ENCODE results near the gene PACS1. TPM values are rescaled to one million over a fixed set of nuclear protein-coding genes. Genes with fewer than 3 reads are reported as not detected.

The PACS1 gene
- total RNA-seq, 2 experiments from 2014 or later, result 179 to 183 TPM

DNA sequence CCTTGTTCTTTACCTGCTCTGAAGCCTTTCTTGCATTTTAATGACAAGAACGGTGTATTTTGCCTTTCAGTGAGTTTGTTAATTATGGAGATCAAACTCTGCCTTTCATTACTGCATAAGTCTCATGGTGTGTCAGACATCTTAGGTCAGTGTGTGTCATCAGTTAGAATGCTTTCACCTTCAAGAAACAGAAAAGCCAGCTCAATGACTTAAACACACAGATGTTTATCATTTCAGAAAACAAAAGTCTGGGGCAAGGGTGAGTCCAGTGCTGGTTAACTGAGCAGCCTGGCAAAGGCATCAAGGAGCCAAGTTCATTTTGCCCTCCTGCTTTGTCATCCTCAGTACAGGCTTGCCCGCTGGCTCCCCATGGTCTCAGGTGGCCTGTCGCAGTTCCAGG lies 54.5 kb downstream of the PACS1 start:
- no peaks in the 10 kb centered on the region for H3K36me3 Mint-ChIP-seq (ENCODE audit: low read depth)
- ATAC-seq (ENCODE audit: poor library complexity), result no peak

DNA sequence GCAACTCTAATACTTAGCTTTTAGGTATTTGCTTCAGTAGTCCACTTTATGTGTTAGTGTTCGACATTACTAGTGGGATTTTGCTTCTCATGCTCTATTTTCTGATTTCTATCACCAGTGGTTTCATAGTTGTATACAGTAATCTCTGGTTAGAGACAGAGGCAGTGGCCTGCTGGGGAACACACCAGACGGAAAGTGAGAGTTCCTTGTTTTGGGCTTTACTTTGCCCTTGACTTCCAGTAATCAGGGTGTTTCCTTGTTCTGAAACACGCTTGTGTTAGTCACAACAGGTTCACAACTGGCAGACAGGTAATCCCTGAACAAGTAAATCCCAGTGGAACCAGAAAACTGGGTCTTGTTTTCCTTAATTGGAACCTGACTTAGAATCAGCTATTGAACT lies 56.0 kb downstream of the PACS1 start:
- DNase-seq, result peak in 2 of 14 experiments; percentile 36 to 37
- no peaks in the 10 kb centered on the region for H3K36me3 ChIP-seq (ENCODE audit: insufficient read depth, low read length)
- H3K27me3 ChIP-seq (ENCODE audit: control insufficient read depth in 1 of 2, insufficient read depth in 2 of 2, low read length in 2 of 2), result no peaks in the 10 kb centered on the region
- Mint-ChIP-seq H3K4me1 (ENCODE audit: low read depth) (peaks cover 82% of the 10 kb centered on the region), H3K4me3 (peak overlapping the region; percentile 82), H3K36me3 (ENCODE audit: low read depth) (no peaks in the 10 kb centered on the region), H3K9me3 (no peaks in the 10 kb centered on the region), H3K27ac (peak overlapping the region; percentile 95), H3K27me3 (no peaks in the 10 kb centered on the region)
- POLR2A ChIA-PET, result interaction anchor here (0.8 to 2.5 kb wide), 11 partner anchors 8 to 137 kb away, joined by 3 to 30 read pairs (median 6); partner anchors contain the start of genes PACS1 and SF3B2
- H3K27ac ChIP-seq (ENCODE audit: low read depth in 1 of 2, low read length in 2 of 2), result peak overlapping the region; percentile 69 to 73
- no peak overlapping the region for H3K4me3 ChIP-seq (ENCODE audit: low read length)
- TF ChIP-seq, protein P1, sequence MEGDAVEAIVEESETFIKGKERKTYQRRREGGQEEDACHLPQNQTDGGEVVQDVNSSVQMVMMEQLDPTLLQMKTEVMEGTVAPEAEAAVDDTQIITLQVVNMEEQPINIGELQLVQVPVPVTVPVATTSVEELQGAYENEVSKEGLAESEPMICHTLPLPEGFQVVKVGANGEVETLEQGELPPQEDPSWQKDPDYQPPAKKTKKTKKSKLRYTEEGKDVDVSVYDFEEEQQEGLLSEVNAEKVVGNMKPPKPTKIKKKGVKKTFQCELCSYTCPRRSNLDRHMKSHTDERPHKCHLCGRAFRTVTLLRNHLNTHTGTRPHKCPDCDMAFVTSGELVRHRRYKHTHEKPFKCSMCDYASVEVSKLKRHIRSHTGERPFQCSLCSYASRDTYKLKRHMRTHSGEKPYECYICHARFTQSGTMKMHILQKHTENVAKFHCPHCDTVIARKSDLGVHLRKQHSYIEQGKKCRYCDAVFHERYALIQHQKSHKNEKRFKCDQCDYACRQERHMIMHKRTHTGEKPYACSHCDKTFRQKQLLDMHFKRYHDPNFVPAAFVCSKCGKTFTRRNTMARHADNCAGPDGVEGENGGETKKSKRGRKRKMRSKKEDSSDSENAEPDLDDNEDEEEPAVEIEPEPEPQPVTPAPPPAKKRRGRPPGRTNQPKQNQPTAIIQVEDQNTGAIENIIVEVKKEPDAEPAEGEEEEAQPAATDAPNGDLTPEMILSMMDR (IDR thresholded peaks at IDR 0.05), result no peak
- peaks cover 37% of the 10 kb centered on the region for H3K4me1 ChIP-seq (ENCODE audit: insufficient read depth, low read length)
- CTCF ChIA-PET, result interaction anchor here (0.7 to 3.8 kb wide), 13 partner anchors 8 to 60 kb away, joined by 3 to 27 read pairs (median 6); no protein-coding TSS in a partner anchor
- intact Hi-C loops (cut with DNase I, micrococcal nuclease), result loop anchor here in 1 of 2 experiments (1.0 to 2.0 kb wide), 4 partner anchors 11 to 57 kb away; no protein-coding TSS in a partner anchor
- ATAC-seq (ENCODE audit: poor library complexity), result no peak
- no peaks in the 10 kb centered on the region for H3K9me3 ChIP-seq (ENCODE audit: control insufficient read depth in 1 of 2, insufficient read depth in 1 of 2, low read length in 2 of 2)

More for the DNA sequence above, 54.5 kb downstream of the PACS1 start:
- H3K4me3 Mint-ChIP-seq, result no peak overlapping the region
- intact Hi-C loops (cut with DNase I, micrococcal nuclease), result no loop called here
- POLR2A ChIA-PET, result interaction anchor here (1.0 to 1.1 kb wide), 2 partner anchors 9 to 462 kb away, joined by 3 to 7 read pairs; partner anchors contain the start of gene RELA
- H3K9me3 Mint-ChIP-seq, result no peaks in the 10 kb centered on the region
- Histone ChIP-seq H3K27ac (ENCODE audit: low read depth in 1 of 2, low read length in 2 of 2) (no peak overlapping the region), H3K4me1 (ENCODE audit: insufficient read depth, low read length) (peaks cover 48% of the 10 kb centered on the region), H3K4me3 (ENCODE audit: low read length) (no peak overlapping the region), H3K9me3 (ENCODE audit: control insufficient read depth in 1 of 2, insufficient read depth in 1 of 2, low read length in 2 of 2) (no peaks in the 10 kb centered on the region), H3K27me3 (ENCODE audit: control insufficient read depth in 1 of 2, insufficient read depth in 2 of 2, low read length in 2 of 2) (no peaks in the 10 kb centered on the region), H3K36me3 (ENCODE audit: insufficient read depth, low read length) (no peaks in the 10 kb centered on the region)
- CTCF ChIA-PET, result interaction anchor here (2.9 to 3.8 kb wide), 3 partner anchors 9 to 56 kb away, joined by 8 to 27 read pairs (median 11); no protein-coding TSS in a partner anchor
- H3K27ac Mint-ChIP-seq, result peak overlapping the region; percentile 95
- no peaks in the 10 kb centered on the region for H3K27me3 Mint-ChIP-seq
- TF ChIP-seq, protein P1 (IDR thresholded peaks at IDR 0.05), result no peak
- DNase-seq, result no peak
- H3K4me1 Mint-ChIP-seq (ENCODE audit: low read depth), result peaks cover 82% of the 10 kb centered on the region

DNA sequence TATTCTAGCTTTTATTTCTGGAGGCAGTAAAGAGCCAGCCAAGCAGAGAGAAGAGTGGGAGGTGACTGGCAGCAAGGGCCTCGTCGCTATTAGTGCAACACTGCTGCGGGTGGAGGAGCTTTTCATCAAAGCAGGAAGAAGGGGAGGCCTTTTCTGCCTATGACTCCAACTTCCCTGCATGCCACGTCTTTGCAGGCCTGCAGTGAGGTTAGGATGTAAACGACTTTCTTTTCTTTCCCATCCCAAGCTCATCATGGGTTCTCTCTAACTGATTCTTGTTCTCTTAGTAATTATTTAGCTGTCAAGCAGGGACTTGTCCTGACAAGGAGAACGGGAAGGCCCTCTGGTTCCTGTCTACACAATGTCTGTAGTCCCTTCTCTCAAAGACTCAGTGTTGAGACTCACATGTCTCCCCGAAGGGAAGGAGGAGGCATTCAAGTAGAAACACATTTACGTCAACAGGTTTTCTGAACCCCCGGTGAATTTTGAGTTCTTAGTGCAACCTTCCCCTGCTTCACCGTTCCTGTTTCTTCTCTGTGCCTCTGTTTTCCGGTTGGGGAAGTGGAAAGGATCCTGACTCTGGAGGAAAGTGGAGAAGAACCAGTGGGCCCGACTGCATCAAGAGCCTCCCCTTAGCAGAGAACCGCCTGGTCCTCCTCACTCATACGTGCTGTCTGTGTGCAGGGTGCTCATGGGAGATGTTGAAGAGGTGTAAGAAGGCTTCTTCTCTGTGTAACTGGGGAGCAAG lies 56.9 kb downstream of the PACS1 start:
- H3K27ac Mint-ChIP-seq, result peak overlapping the region; percentile 95
- POLR2A ChIA-PET, result interaction anchor here (0.8 to 2.5 kb wide), 11 partner anchors 9 to 138 kb away, joined by 3 to 30 read pairs (median 6); partner anchors contain the start of genes PACS1 and SF3B2
- H3K4me3 Mint-ChIP-seq, result peak overlapping the region; percentile 82

More for the DNA sequence above, 56.9 kb downstream of the PACS1 start:
- ATAC-seq (ENCODE audit: poor library complexity) (peak; percentile 93), DNase-seq (peak; percentile 39 to 79 (median 62))
- Histone ChIP-seq H3K4me3 (ENCODE audit: low read length) (peak overlapping the region; percentile 16), H3K4me1 (ENCODE audit: insufficient read depth, low read length) (peaks cover 34% of the 10 kb centered on the region), H3K27me3 (ENCODE audit: control insufficient read depth in 1 of 2, insufficient read depth in 2 of 2, low read length in 2 of 2) (no peaks in the 10 kb centered on the region), H3K36me3 (ENCODE audit: insufficient read depth, low read length) (no peaks in the 10 kb centered on the region), H3K27ac (ENCODE audit: low read depth in 1 of 2, low read length in 2 of 2) (peak overlapping the region; percentile 69 to 73), H3K9me3 (ENCODE audit: control insufficient read depth in 1 of 2, insufficient read depth in 1 of 2, low read length in 2 of 2) (no peaks in the 10 kb centered on the region)
- TF ChIP-seq, protein P1 (IDR thresholded peaks at IDR 0.05), result no peak
- Mint-ChIP-seq H3K27me3 (no peaks in the 10 kb centered on the region), H3K36me3 (ENCODE audit: low read depth) (no peaks in the 10 kb centered on the region), H3K9me3 (no peaks in the 10 kb centered on the region), H3K4me1 (ENCODE audit: low read depth) (peaks cover 82% of the 10 kb centered on the region)
- CTCF ChIA-PET, result interaction anchor here (0.9 to 3.8 kb wide), 12 partner anchors 8 to 61 kb away, joined by 3 to 27 read pairs (median 5); no protein-coding TSS in a partner anchor
- intact Hi-C loops (cut with DNase I, micrococcal nuclease), result loop anchor here in 1 of 2 experiments (1.0 to 2.0 kb wide), 4 partner anchors 12 to 58 kb away; no protein-coding TSS in a partner anchor

All from CD4-positive, alpha-beta T cell (primary cell).